DOHH2 (cell line): ENCODE data around the gene MUC5B.
"Not testable (repeated sequence)": the region's sequence is repeated elsewhere in the genome, so short reads cannot be mapped to it uniquely, and the experiment has no call there.

ENCODE experiments used
- H3F3A ChIP-seq: fragments of 200-600 bp; sonication (generic), shearing (Covaris generic); 2 replicates; pipeline ENCODE4 v1.6.0; 2016; ENCODE audit warnings: antibody characterized with exemption, mild to moderate bottlenecking; ENCODE audit not compliant: control insufficient read depth, insufficient read depth
- H3K27ac ChIP-seq: fragments of 200-600 bp; sonication (generic); 2 replicates; pipeline ENCODE4 v1.5.1; 2014; ENCODE audit warnings: low read depth, mild to moderate bottlenecking, low read length, moderate library complexity
- H3K27me3 ChIP-seq: fragments of 200-600 bp; sonication (generic); 2 replicates; pipeline ENCODE4 v1.6.1; 2014; ENCODE audit warnings: mild to moderate bottlenecking, low read length, mixed read lengths; ENCODE audit not compliant: control insufficient read depth
- H3K36me3 ChIP-seq: fragments of 200-600 bp; sonication (generic); 2 replicates; pipeline ENCODE4 v1.6.1; 2014; ENCODE audit warnings: mild to moderate bottlenecking, low read length, moderate library complexity, mixed read lengths; ENCODE audit not compliant: control insufficient read depth
- H3K4me1 ChIP-seq: fragments of 200-600 bp; sonication (generic); 2 replicates; pipeline ENCODE4 v1.6.1; 2014; ENCODE audit warnings: mild to moderate bottlenecking, low read length, mixed read lengths; ENCODE audit not compliant: control insufficient read depth
- H3K4me2 ChIP-seq: fragments of 200-600 bp; sonication (generic); 2 replicates; pipeline ENCODE4 v1.6.0; 2014; ENCODE audit warnings: mild to moderate bottlenecking, low read length, moderate library complexity
- H3K4me3 ChIP-seq: fragments of 200-600 bp; sonication (generic); 2 replicates; pipeline ENCODE4 v1.5.1; 2014; ENCODE audit warnings: mild to moderate bottlenecking, low read length, mixed read lengths
- H3K79me2 ChIP-seq: fragments of 200-600 bp; sonication (generic); 2 replicates; pipeline ENCODE4 v1.6.1; 2014; ENCODE audit warnings: mild to moderate bottlenecking, low read length, mixed read lengths; ENCODE audit not compliant: control insufficient read depth
- H3K9me2 ChIP-seq: fragments of 200-600 bp; sonication (generic); replicated peaks from 2 replicates; pipeline ENCODE4 v1.6.1; 2014; ENCODE audit warnings: mild to moderate bottlenecking, low read length, mixed read lengths; ENCODE audit not compliant: control insufficient read depth
- H3K9me3 ChIP-seq: fragments of 200-600 bp; sonication (generic); 2 replicates; pipeline ENCODE4 v1.6.1; 2014; ENCODE audit warnings: antibody characterized with exemption, low read length, mixed read lengths; ENCODE audit not compliant: control insufficient read depth, insufficient read depth
- H4K20me1 ChIP-seq: fragments of 200-600 bp; sonication (generic); 2 replicates; pipeline ENCODE4 v1.6.0; 2014; ENCODE audit warnings: low read depth, mild to moderate bottlenecking, antibody characterized with exemption, low read length, moderate library complexity; ENCODE audit not compliant: control insufficient read depth, insufficient read depth
- EZH2phosphoT487 ChIP-seq: fragments of 200-600 bp; sonication (generic); IDR thresholded peaks from 2 replicates; pipeline ENCODE4 v1.6.1; 2017; ENCODE audit warnings: borderline replicate concordance, mild to moderate bottlenecking, antibody characterized with exemption, low read length, moderate library complexity, mixed read lengths
- TF ChIP-seq, protein P1 (sequence below): fragments of 200-600 bp; sonication (generic); IDR thresholded peaks from one replicate; pipeline ENCODE4 v1.5.1; 2014; ENCODE audit warnings: antibody characterized with exemption, mild to moderate bottlenecking, low read depth, low read length; ENCODE audit not compliant: poor library complexity, severe bottlenecking

The MUC5B gene

DNA sequence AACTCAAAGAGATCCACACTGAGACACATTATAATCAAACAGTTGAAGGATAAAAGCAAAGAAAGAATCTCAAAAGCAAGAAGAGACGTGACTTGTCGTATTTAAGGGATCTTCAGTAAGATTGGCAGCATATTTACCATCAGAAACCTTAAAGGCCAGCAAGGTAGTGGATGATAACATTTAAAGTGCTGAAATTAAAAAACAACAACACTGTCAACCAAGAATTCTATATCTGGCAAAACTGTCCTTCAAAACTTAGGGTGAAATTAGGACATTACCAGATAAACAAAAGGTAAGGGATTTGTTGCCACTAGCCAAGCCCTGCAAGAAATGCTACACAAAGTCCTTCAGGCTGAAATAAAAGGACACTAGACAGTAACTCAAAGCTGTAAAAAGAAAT lies 11.0 kb upstream of the MUC5B start:
- Histone ChIP-seq H3K9me3 (no peaks in the 10 kb centered on the region), H3K79me2 (no peaks in the 10 kb centered on the region), H3K36me3 (no peaks in the 10 kb centered on the region), H3F3A (no peaks in the 10 kb centered on the region), H3K4me2 (no peak overlapping the region), H3K27ac (no peak overlapping the region), H3K4me3 (no peak overlapping the region), H4K20me1 (no peaks in the 10 kb centered on the region), H3K9me2 (no peaks in the 10 kb centered on the region), H3K4me1 (no peaks in the 10 kb centered on the region), H3K27me3 (no peaks in the 10 kb centered on the region)
- no peak for TF ChIP-seq EZH2phosphoT487
- TF ChIP-seq, protein P1, sequence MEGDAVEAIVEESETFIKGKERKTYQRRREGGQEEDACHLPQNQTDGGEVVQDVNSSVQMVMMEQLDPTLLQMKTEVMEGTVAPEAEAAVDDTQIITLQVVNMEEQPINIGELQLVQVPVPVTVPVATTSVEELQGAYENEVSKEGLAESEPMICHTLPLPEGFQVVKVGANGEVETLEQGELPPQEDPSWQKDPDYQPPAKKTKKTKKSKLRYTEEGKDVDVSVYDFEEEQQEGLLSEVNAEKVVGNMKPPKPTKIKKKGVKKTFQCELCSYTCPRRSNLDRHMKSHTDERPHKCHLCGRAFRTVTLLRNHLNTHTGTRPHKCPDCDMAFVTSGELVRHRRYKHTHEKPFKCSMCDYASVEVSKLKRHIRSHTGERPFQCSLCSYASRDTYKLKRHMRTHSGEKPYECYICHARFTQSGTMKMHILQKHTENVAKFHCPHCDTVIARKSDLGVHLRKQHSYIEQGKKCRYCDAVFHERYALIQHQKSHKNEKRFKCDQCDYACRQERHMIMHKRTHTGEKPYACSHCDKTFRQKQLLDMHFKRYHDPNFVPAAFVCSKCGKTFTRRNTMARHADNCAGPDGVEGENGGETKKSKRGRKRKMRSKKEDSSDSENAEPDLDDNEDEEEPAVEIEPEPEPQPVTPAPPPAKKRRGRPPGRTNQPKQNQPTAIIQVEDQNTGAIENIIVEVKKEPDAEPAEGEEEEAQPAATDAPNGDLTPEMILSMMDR: no peak

DNA sequence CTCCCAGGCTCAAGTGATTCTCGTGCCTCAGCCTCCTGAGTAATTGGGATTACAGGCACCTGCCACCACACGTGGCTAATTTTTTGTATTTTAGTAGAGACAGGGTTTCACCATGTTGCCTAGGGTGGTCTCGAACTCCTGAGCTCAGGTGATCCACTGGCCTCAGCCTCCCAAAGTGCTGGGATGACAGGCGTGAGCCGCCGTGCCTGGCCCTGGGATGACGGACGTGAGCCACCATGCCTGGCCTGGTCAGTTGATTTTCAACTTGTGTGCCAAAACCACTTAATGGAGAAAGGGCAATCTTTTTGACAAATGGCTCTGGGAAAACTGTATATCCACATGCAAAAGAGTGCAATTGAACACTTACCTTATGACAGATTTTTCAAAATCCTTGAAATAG lies 7.0 kb upstream of the MUC5B start:
- not testable (repeated sequence) for H4K20me1 ChIP-seq, H3K4me1 ChIP-seq, H3K36me3 ChIP-seq, H3K9me3 ChIP-seq, H3K79me2 ChIP-seq, H3K9me2 ChIP-seq, H3K4me2 ChIP-seq, H3K27me3 ChIP-seq, H3F3A ChIP-seq, H3K4me3 ChIP-seq, H3K27ac ChIP-seq

DNA sequence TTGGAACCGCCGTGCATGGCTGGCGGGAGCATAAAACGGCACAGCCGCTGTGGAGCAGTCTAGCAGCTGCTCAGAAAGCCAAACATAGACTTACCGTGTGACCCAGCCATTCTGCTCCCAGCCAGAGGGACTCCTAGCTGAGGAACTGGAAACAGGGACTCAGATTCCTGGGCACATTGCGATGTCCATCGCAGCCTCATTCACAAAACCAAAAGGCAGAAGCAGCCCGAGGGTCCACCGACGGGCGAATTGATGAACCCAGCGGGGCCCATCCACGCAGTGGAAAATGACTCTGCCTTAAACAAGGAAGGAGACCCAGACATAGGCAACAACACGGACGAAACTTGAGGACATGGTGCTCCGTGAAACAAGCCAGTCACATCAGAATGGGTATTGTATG lies 5.7 kb upstream of the MUC5B start:
- Histone ChIP-seq H4K20me1 (no peaks in the 10 kb centered on the region), H3F3A (no peaks in the 10 kb centered on the region), H3K79me2 (no peaks in the 10 kb centered on the region), H3K4me3 (no peak overlapping the region), H3K9me2 (no peaks in the 10 kb centered on the region), H3K36me3 (no peaks in the 10 kb centered on the region), H3K27me3 (no peaks in the 10 kb centered on the region), H3K4me2 (no peak overlapping the region), H3K4me1 (no peaks in the 10 kb centered on the region), H3K27ac (no peak overlapping the region), H3K9me3 (no peaks in the 10 kb centered on the region)
- no peak for TF ChIP-seq EZH2phosphoT487
- TF ChIP-seq, protein P1: no peak

DNA sequence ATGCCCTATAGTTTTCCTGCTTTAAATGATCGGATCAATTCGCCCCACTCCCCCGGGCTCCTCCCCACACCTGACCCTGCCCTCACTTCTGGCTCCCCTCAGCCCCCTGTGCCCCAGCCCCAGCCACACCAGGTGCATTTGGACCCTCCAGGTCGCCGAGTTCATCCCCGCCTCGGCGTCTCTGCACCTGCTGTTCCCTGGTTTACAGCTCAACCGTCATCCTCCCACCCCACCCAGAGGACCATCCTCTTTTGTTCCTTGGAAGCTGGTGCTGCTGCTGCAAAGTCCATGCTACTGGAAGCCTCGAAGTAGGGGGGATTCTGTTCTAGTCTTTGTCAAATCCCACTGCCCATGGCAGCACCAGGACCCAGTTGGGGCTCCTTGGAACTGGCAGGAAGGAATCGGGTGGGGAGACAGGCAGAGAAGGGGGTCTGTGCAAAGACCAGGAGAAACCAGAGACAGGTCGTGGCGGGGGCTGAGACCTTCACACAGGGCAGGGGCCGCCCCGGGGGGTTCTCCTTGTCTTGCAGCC lies 4.5 kb upstream of the MUC5B start:
- Histone ChIP-seq H4K20me1 (no peaks in the 10 kb centered on the region), H3K4me3 (no peak overlapping the region), H3K9me3 (no peaks in the 10 kb centered on the region), H3K79me2 (no peaks in the 10 kb centered on the region), H3K27ac (no peak overlapping the region), H3K36me3 (no peaks in the 10 kb centered on the region), H3K4me1 (no peaks in the 10 kb centered on the region), H3K27me3 (no peaks in the 10 kb centered on the region), H3K9me2 (no peaks in the 10 kb centered on the region), H3K4me2 (no peak overlapping the region), H3F3A (no peaks in the 10 kb centered on the region)
- TF ChIP-seq, protein P1: no peak
- no peak for TF ChIP-seq EZH2phosphoT487
